ENCODE measurements around the gene LYZL1. TPM values are rescaled to one million over a fixed set of nuclear protein-coding genes. Genes with fewer than 3 reads are reported as not detected.

LYZL1 gene
- total RNA-seq, 1 donor = not detected

DNA sequence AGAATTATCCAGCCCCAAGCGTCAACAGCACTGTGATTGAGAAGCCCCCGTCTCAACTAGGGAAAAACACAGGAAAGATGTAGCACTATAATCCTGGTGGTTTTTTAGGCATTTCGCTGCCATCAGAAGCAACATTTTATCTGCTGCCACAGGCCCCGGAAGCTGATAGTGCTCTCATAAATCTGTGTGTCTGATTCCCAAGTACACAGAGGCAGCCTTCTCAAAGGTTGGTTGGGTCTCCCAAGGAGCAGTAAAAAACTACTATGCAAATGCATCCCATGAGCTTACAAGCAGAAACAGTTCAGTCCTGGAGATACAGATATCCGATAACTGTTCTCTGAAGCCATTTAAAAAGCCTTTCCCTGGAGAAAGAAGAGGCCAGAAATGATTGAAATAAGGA is 45.8 kb upstream of the LYZL1 start:
- Histone ChIP-seq H3K36me3 (ENCODE audit: insufficient read depth, low read length) (no peaks in the 10 kb centered on the region), H3K27ac (ENCODE audit: low read depth, low read length) (no peak overlapping the region), H4K20me1 (ENCODE audit: insufficient read depth, low read length) (no peaks in the 10 kb centered on the region), H2AFZ (ENCODE audit: low read length) (no peak overlapping the region), H3K4me2 (ENCODE audit: insufficient read depth, low read length) (no peak overlapping the region), H3K79me2 (ENCODE audit: insufficient read depth, low read length) (no peaks in the 10 kb centered on the region), H3K4me1 (ENCODE audit: insufficient read depth, low read length) (no peaks in the 10 kb centered on the region), H3K27me3 (ENCODE audit: insufficient read depth, low read length) (peaks cover 14% of the 10 kb centered on the region), H3K4me3 (ENCODE audit: insufficient read depth, low read length) (no peak overlapping the region), H3K9me3 (ENCODE audit: low read depth, low read length) (no peaks in the 10 kb centered on the region)
- TF ChIP-seq, protein P1, sequence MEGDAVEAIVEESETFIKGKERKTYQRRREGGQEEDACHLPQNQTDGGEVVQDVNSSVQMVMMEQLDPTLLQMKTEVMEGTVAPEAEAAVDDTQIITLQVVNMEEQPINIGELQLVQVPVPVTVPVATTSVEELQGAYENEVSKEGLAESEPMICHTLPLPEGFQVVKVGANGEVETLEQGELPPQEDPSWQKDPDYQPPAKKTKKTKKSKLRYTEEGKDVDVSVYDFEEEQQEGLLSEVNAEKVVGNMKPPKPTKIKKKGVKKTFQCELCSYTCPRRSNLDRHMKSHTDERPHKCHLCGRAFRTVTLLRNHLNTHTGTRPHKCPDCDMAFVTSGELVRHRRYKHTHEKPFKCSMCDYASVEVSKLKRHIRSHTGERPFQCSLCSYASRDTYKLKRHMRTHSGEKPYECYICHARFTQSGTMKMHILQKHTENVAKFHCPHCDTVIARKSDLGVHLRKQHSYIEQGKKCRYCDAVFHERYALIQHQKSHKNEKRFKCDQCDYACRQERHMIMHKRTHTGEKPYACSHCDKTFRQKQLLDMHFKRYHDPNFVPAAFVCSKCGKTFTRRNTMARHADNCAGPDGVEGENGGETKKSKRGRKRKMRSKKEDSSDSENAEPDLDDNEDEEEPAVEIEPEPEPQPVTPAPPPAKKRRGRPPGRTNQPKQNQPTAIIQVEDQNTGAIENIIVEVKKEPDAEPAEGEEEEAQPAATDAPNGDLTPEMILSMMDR (IDR thresholded peaks at IDR 0.05; ENCODE audit: extremely low read depth, low read depth, low read length) = no peak
- no peak for DNase-seq (ENCODE audit: insufficient read length, low spot score, missing footprints)

- no peak overlapping the region for H2AFZ ChIP-seq (ENCODE audit: low read length)
- peaks cover 17% of the 10 kb centered on the region for H3K27me3 ChIP-seq (ENCODE audit: insufficient read depth, low read length)
- no peak for DNase-seq (ENCODE audit: insufficient read length, low spot score, missing footprints)
Observed at GRCh38 chr10:29243750-29244149, 45.1 kb upstream of the LYZL1 start.

DNA sequence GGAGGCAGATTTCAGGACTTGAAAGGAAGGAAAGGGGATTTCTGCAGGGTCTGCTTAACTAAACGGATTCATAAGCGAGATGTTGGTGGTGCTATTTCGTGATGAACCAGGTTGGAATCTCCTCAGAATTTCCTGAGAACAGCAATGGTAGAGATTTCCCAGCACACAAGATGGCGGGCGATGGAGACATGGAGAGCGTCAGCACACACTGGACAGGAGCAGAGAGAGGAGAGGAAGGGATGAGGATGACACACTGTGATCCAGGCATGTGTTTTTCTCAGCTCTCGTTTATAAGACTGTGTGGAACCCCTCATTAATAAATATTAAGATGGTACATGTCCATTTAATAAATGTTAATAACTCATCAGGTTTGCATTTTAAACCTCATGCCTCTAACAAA is 43.9 kb upstream of the LYZL1 start:
- peaks cover 25% of the 10 kb centered on the region for H3K27me3 ChIP-seq (ENCODE audit: insufficient read depth, low read length)
- no peaks in the 10 kb centered on the region for H3K79me2 ChIP-seq (ENCODE audit: insufficient read depth, low read length)
- H3K27ac ChIP-seq (ENCODE audit: low read depth, low read length) = no peak overlapping the region
- no peaks in the 10 kb centered on the region for H3K36me3 ChIP-seq (ENCODE audit: insufficient read depth, low read length)
- H2AFZ ChIP-seq (ENCODE audit: low read length) = no peak overlapping the region
- DNase-seq (ENCODE audit: insufficient read length, low spot score, missing footprints) = peak; percentile 60
- TF ChIP-seq, protein P1 (IDR thresholded peaks at IDR 0.05; ENCODE audit: extremely low read depth, low read depth, low read length) = no peak
- H3K4me2 ChIP-seq (ENCODE audit: insufficient read depth, low read length) = no peak overlapping the region
- no peak overlapping the region for H3K4me3 ChIP-seq (ENCODE audit: insufficient read depth, low read length)
- H3K4me1 ChIP-seq (ENCODE audit: insufficient read depth, low read length) = no peaks in the 10 kb centered on the region
- no peaks in the 10 kb centered on the region for H3K9me3 ChIP-seq (ENCODE audit: low read depth, low read length)
- no peaks in the 10 kb centered on the region for H4K20me1 ChIP-seq (ENCODE audit: insufficient read depth, low read length)

More at GRCh38 chr10:29243750-29244149, 45.1 kb upstream of the LYZL1 start:
- Histone ChIP-seq H3K27ac (ENCODE audit: low read depth, low read length) (no peak overlapping the region), H3K79me2 (ENCODE audit: insufficient read depth, low read length) (no peaks in the 10 kb centered on the region), H3K4me1 (ENCODE audit: insufficient read depth, low read length) (no peaks in the 10 kb centered on the region), H3K4me3 (ENCODE audit: insufficient read depth, low read length) (no peak overlapping the region), H4K20me1 (ENCODE audit: insufficient read depth, low read length) (no peaks in the 10 kb centered on the region), H3K4me2 (ENCODE audit: insufficient read depth, low read length) (no peak overlapping the region), H3K36me3 (ENCODE audit: insufficient read depth, low read length) (no peaks in the 10 kb centered on the region), H3K9me3 (ENCODE audit: low read depth, low read length) (no peaks in the 10 kb centered on the region)
- TF ChIP-seq, protein P1 (IDR thresholded peaks at IDR 0.05; ENCODE audit: extremely low read depth, low read depth, low read length) = peak; percentile 51

- Histone ChIP-seq H3K4me2 (ENCODE audit: insufficient read depth, low read length) (no peak overlapping the region), H3K79me2 (ENCODE audit: insufficient read depth, low read length) (no peaks in the 10 kb centered on the region), H3K4me1 (ENCODE audit: insufficient read depth, low read length) (no peaks in the 10 kb centered on the region), H4K20me1 (ENCODE audit: insufficient read depth, low read length) (no peaks in the 10 kb centered on the region), H3K9me3 (ENCODE audit: low read depth, low read length) (no peaks in the 10 kb centered on the region), H3K4me3 (ENCODE audit: insufficient read depth, low read length) (no peak overlapping the region), H3K27ac (ENCODE audit: low read depth, low read length) (no peak overlapping the region), H3K36me3 (ENCODE audit: insufficient read depth, low read length) (no peaks in the 10 kb centered on the region), H2AFZ (ENCODE audit: low read length) (no peak overlapping the region), H3K27me3 (ENCODE audit: insufficient read depth, low read length) (peaks cover 30% of the 10 kb centered on the region)
- DNase-seq (ENCODE audit: insufficient read length, low spot score, missing footprints) = peak; percentile 36
- TF ChIP-seq, protein P1 (IDR thresholded peaks at IDR 0.05; ENCODE audit: extremely low read depth, low read depth, low read length) = no peak
Observed at GRCh38 chr10:29245476-29245875, 43.4 kb upstream of the LYZL1 start.

Measured in osteoblast (primary cell).